ENCODE measurements around the gene JARID2. TPM values are rescaled to one million over a fixed set of nuclear protein-coding genes. Genes with fewer than 3 reads are reported as not detected.

JARID2 gene
- total and polyA plus RNA-seq, 10 of the 15 experiments (the other 5 are each of a cell fraction or from before 2014, with no cell fraction given) = 4.2 to 21.6 (median 11.7) TPM

GRCh38 chr6:15363523-15364400 is 117.9 kb downstream of the JARID2 start (continued):
- no peak for TF ChIP-seq IRF5 (IDR thresholded peaks at IDR 0.05; ENCODE audit: borderline replicate concordance)
- TF ChIP-seq MEF2B (IDR thresholded peaks at IDR 0.05; ENCODE audit: partially characterized antibody, poor library complexity, severe bottlenecking) = peak; percentile 89
- no peak for TF ChIP-seq ZNF207 (IDR thresholded peaks at IDR 0.05; ENCODE audit: borderline replicate concordance)
- TF ChIP-seq LARP7 (IDR thresholded peaks at IDR 0.05) = no peak
- no peak for TF ChIP-seq HSF1 (IDR thresholded peaks at IDR 0.05; ENCODE audit: low read depth, low read length)
- TF ChIP-seq CTCF (IDR thresholded peaks at IDR 0.05 in 2 of 3, conservative IDR thresholded peaks at IDR 0.05 in 1 of 3; ENCODE audit: control insufficient read depth in 2 of 3, extremely low read depth in 1 of 3, insufficient read depth in 1 of 3, low read depth in 3 of 3, low read length in 3 of 3) = no peak; a peak in 1 of 6 replicates
- no peak for TF ChIP-seq FOS (IDR thresholded peaks at IDR 0.05; ENCODE audit: borderline replicate concordance, extremely low read depth, insufficient read length)
- peak; percentile 15; the same call in 1 of the 2 replicates for TF ChIP-seq BMI1 (IDR thresholded peaks at IDR 0.05; ENCODE audit: borderline replicate concordance)
- TF ChIP-seq NBN (IDR thresholded peaks at IDR 0.05) = no peak; the same call in 1 of the 2 replicates
- TF ChIP-seq ESRRA (IDR thresholded peaks at IDR 0.05; ENCODE audit: low read length) = no peak
- no peak for TF ChIP-seq PRDM15 (CRISPR knock-in tag; IDR thresholded peaks at IDR 0.05)
- TF ChIP-seq SMAD1 (IDR thresholded peaks at IDR 0.05; ENCODE audit: low read depth, partially characterized antibody) = peak; percentile 25
- TF ChIP-seq SMC3 (IDR thresholded peaks at IDR 0.05; ENCODE audit: borderline replicate concordance, low read length) = peak; percentile 22; the same call in 1 of the 2 replicates
- no peak for TF ChIP-seq STAT3 (IDR thresholded peaks at IDR 0.05; ENCODE audit: low read depth, low read length)
- TF ChIP-seq CREM (IDR thresholded peaks at IDR 0.05; ENCODE audit: low read depth) = no peak
- no peak for TF ChIP-seq MTA3 (IDR thresholded peaks at IDR 0.05; ENCODE audit: borderline replicate concordance, low read length)
- no peak for TF ChIP-seq NFXL1 (IDR thresholded peaks at IDR 0.05; ENCODE audit: borderline replicate concordance)
- peak; percentile 73 for TF ChIP-seq POLR2AphosphoS5 (IDR thresholded peaks at IDR 0.05; ENCODE audit: low read length)
- peak; percentile 18 for TF ChIP-seq PBX3 (IDR thresholded peaks at IDR 0.05; ENCODE audit: insufficient replicate concordance, low read depth, low read length)
- peak; percentile 78 for TF ChIP-seq IKZF1 (conservative IDR thresholded peaks at IDR 0.05)
